ENCODE measurements around the gene CCT2. TPM values are rescaled to one million over a fixed set of nuclear protein-coding genes. Genes with fewer than 3 reads are reported as not detected.

CCT2 gene
- total RNA-seq = 69.3 and 83.2 TPM in 2 replicates

DNA sequence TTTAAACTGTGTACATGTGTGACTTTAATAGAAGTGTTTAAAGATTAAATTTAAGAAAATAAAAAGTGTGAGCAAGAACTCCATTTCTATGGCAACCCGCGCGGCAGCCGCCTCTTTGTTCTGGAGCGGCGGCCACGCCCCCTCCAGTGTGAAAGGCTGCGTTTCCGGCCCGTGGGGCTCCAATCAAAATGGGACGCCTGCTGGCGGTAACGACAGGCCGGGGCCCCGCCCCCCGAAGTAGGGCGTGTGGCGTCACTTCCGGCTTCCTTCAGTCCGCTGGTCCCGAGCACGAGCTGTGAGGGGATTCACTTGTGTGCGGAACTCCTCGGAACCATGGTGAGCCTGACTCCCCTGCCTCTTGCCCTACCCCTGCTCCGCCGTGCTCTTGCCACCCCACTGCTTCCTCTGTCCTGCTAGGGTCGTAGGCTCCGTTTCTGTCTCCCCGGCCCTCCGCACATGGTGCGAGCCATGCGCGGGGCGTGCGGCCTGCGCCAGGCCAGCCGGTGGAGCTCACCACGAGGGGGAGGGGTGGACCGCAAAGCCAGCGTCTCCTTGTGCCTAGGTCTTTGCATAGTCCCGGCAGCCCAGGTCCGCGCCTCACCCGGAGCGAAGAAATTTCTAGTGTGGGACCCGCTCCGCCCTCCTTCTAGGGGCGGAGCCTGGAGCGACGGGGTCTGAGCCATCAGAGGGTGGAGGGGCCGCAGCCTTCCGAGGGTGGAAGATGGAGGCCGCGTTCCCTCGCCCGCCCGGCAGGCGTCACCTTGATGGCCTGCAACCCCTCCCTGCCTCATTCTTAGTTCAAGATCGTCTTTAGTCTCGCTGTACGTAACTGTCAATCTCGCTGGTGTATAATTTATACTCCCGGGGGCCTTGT is at the start of gene CCT2:
TSS of gene CCT2 (plus strand) at position 271 of the 874 bp plus-strand sequence. CDS start at position 334, 63 bp downstream.

DNA sequence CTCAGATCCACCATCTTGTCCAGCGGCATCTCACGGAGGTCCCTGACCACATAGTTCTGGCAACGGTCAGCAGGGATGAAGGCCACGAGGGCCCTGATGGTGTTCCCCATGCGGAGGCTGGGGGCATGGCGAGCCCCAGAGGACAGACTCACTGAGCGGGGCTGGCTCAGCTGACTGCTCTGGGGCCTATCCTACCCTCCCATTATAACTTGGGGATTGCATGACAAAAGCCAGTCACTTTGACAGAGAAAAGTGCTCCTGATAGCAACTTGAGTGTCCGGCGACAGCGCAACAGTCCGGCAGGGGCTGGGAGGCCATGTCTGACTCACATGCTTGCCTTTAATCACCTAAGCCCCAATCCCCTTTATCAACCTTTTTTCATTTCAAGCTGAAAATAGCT is 25.5 kb downstream of the CCT2 start, which contains the start of gene LRRC10:
TSS of gene LRRC10 (minus strand) at position 179 of the 400 bp plus-strand sequence. CDS start at position 110, 69 bp downstream.

Other genes starting within 250 kb of the CCT2 start
- gene LYZ, start 237.1 kb upstream of the CCT2 start, total RNA-seq = 0.31 TPM in 1 of 2 replicates, not detected in the other
- gene YEATS4, start 225.7 kb upstream of the CCT2 start, total RNA-seq = 13.0 and 29.0 TPM in 2 replicates
- gene FRS2, start 115.1 kb upstream of the CCT2 start, total RNA-seq = 37.6 and 41.1 TPM in 2 replicates
- not detected in 2 replicates for gene LRRC10, start 25.4 kb downstream of the CCT2 start, total RNA-seq
- not detected in 2 replicates for gene BEST3, start 113.8 kb downstream of the CCT2 start, total RNA-seq
- gene RAB3IP, start 153.4 kb downstream of the CCT2 start, total RNA-seq = 0.56 and 6.9 TPM in 2 replicates
- gene MYRFL, start 239.8 kb downstream of the CCT2 start, total RNA-seq = 0.06 TPM in 1 of 2 replicates, not detected in the other

All from cardiac ventricle fibroblast (primary cell).